Tibial nerve (tissue), 3 donors: Measurements from ENCODE around the gene CPHXL2.

Experiments
- POLR2A ChIP-seq, 2 donors: fragments of 450-650 bp; IDR thresholded peaks; one replicate each; pipeline ENCODE4 v1.6.1; 2017; ENCODE audit warnings: antibody characterized with exemption in 2 of 2, mild to moderate bottlenecking in 2 of 2, moderate library complexity in 2 of 2
- TF ChIP-seq, protein P1 (sequence below), 5 experiments: fragments of 200-600 bp in 3 of 5; fragments of 450-650 bp in 2 of 5; sonication (generic) in 3 of 5; IDR thresholded peaks; one replicate each; pipeline ENCODE4 v1.5.1; 2016 to 2019; ENCODE audit warnings: antibody characterized with exemption in 5 of 5, mild to moderate bottlenecking in 3 of 5, moderate library complexity in 2 of 5

DNA sequence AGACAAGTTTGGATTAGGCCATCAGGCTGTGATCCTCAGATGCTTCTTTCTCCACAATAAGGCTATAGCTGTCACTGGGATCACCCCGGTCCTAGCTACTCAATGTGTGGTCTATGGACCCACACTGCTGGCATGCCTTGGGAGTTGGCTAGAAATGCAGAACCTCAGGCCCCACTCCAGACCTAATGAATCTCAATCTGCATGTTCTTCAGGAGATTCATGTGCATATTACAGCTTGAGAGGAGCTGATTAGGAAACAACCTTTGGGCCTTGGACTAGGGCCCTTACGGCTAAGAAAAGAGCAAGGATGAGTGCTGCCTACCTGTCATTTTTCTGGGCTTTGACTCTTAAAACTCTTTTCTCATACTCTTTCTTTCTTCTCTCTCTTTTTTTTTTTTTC lies 61.2 kb downstream of the CPHXL2 start:
- TF ChIP-seq, protein P1, sequence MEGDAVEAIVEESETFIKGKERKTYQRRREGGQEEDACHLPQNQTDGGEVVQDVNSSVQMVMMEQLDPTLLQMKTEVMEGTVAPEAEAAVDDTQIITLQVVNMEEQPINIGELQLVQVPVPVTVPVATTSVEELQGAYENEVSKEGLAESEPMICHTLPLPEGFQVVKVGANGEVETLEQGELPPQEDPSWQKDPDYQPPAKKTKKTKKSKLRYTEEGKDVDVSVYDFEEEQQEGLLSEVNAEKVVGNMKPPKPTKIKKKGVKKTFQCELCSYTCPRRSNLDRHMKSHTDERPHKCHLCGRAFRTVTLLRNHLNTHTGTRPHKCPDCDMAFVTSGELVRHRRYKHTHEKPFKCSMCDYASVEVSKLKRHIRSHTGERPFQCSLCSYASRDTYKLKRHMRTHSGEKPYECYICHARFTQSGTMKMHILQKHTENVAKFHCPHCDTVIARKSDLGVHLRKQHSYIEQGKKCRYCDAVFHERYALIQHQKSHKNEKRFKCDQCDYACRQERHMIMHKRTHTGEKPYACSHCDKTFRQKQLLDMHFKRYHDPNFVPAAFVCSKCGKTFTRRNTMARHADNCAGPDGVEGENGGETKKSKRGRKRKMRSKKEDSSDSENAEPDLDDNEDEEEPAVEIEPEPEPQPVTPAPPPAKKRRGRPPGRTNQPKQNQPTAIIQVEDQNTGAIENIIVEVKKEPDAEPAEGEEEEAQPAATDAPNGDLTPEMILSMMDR (IDR thresholded peaks at IDR 0.05) = no peak
- TF ChIP-seq POLR2A (IDR thresholded peaks at IDR 0.05) = no peak
